RKO (cell line): ENCODE results near the gene BBS7.

Experiments used
- DNase-seq: peaks from one replicate; pipeline ENCODE4 v3.0.0-alpha.2; 2016; ENCODE audit warnings: low spot score

Gene BBS7, protein sequence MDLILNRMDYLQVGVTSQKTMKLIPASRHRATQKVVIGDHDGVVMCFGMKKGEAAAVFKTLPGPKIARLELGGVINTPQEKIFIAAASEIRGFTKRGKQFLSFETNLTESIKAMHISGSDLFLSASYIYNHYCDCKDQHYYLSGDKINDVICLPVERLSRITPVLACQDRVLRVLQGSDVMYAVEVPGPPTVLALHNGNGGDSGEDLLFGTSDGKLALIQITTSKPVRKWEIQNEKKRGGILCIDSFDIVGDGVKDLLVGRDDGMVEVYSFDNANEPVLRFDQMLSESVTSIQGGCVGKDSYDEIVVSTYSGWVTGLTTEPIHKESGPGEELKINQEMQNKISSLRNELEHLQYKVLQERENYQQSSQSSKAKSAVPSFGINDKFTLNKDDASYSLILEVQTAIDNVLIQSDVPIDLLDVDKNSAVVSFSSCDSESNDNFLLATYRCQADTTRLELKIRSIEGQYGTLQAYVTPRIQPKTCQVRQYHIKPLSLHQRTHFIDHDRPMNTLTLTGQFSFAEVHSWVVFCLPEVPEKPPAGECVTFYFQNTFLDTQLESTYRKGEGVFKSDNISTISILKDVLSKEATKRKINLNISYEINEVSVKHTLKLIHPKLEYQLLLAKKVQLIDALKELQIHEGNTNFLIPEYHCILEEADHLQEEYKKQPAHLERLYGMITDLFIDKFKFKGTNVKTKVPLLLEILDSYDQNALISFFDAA

DNA sequence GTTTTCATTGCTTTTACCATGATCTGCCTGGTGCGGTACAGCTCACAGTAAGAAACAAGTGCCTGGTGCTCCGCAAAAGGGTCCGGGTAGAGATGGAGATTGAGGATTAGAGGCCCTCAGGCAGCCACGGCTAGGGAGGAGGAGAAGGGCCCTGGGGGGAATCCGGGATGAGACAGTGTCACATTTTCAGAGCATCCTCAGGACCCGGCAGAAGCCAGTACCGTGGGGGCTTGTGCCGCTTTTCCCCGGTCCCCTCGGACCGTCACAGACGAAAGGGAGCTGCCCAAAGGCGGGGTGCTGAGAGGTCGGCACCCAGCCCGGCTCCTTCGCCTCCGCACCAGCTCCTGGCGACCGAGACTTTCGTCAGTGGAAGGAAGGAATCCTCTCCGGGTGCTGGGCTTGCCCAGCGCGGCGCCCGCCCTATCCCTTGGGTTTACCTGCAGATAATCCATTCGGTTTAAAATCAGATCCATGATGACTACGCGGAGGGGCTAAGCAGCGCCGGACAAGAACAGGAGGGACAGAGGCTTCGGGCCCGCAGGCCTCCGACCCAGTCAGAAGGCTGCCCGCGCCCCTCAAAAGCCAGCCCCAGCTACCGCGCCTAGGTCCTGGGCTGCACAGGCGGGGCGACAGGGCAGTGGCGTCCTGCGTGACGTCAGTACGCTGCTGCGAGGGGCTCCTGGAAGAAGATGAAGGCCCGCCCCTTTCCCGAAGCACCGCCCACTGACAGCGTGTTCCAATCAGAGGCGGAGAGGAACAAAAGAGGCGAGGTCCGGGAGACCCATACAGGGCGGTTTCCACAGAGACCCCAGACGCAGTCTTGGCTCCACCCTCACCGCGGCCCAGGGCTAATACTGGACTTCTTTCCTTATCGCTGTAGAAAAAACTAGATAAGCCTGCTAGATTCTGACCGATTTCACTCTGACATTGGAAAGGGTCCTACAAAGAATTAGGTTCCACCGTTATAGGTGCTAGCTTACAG lies at the start of gene BBS7:
BBS7 (minus strand) TSS at position 634 of the 982 bp plus-strand sequence; CDS start at position 473, 161 bp downstream.
- DNase-seq, result peak; percentile 95

DNA sequence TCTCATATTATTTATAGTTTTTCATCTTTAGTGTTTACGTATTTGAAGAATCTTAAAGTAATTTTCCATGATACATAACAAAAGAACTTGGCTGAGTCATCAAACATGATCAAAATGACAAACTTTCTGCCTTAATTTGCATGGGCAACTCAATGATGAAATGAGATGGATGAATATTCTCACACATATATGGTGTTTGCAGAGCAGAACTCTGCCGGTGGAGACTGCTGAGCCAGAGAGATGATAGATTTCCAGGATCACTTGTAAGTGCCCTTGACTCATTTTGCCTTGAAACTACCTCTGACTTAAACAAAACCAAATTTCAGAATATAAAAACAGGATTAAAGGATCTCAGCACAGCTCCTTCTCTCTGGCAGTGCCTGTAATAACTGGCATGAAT lies 43.4 kb upstream of the BBS7 start:
- DNase-seq, result no peak

DNA sequence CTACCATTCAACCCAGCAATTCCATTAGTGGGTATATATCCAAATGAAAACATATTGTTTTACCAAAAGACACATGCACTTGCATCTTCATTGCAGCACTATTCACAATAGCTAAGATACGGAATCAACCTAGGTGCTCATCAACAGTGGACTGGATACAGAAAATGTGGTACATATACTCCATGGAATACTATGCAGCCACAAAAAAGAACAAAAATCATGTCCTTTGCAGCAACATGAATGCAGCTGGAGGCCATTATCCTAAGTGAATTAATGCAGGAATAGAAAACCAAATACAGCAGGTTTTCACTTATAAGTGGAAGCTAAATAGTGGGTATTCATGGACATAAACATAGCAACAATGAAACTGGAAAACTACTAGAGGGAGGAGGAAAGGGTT lies 38.1 kb upstream of the BBS7 start:
- no peak for DNase-seq

DNA sequence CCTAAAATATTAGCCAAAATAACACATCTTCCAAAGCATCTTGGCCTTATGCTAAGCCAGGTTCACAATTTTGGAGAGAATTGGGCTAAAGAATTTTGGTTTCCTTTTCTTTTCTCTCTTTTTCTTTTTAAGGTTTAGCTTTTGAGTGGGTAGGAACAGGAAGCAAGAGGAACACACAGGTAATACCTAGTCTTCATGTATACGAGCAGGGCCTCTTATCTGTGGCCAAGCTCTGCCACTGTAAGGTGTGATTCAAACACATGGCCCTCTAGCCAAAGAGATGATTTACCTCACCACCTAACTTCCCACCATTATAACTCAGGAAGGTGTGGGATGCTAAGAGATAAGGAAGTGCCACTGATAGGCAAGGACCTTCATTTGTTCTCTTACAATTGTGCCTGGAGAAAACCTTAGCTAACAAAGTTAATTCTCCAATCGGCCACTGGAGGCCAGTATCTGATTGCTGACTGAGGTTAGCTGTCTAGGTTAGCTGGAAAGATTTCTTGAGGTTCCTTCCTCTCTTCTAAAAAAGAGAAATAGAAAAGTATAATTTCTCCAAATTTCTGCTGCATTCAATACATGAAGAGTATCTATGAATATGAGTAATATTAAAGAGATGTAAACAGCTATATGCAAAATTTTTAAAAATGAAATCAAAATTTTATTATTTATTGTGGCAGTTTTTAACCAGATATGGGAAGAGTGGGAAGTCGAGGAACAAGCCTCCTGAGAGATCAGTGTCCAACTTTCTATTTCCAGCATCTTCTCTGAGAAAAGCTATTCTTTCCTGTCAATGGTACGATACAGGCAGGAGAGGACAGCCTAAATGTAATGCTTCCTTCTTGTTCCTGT lies 30.1 kb upstream of the BBS7 start:
- peak; percentile 68 for DNase-seq

DNA sequence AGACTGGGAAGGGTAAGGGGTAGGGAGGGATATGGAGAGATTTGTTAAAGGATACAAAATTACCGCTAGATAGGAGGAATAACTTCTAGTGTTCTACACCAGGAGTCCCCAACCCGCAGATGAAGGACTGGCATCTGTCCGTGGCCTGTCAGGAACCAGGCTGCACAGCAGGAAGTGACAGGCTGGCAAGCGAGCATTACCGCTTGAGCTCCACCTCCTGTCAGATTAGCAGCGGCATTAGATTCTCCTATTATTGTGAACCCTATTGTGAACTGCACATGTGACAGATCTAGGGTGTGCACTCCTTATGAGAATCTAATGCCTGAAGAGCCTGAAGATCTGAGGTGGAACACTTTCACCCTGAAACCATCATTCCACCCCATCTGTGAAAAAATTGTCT lies 27.9 kb upstream of the BBS7 start:
- DNase-seq, result no peak

DNA sequence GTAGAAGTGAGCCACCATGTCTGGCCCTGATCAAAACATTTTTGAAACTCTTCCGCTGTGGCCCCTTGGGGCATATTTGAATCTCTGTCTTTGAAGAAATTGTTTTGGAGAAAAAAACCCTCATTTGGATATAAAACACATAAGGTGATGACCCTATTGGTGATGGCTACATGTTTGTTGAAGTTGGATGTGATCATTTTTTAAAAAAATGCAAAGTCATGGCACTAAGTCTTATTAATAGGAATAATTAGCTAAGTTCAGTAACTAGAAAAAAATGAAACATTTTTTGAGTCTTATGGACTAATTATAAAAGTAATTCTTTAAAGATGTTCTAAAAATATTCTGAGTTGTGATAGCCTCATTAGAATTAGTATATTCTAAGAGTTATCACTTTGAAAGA lies 17.9 kb upstream of the BBS7 start:
- no peak for DNase-seq

DNA sequence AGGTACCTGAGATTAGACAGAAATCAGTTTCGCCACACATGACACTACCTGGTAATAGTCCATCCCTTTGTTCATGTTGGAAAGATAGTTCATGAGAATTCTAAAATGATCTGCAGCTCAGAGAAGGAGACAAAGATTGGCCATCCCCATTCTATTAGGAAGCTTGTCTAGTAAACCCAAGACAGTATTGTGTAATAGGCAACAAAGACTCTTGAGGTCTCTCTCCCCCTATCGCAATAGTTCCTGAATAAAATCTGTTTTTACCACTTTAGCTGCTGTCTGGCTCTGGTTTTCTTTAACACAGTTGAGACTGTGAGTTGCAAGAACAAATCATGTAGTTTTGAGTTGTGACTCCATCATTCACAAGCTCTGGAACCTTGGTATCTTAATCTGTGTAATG lies 14.8 kb upstream of the BBS7 start:
- no peak for DNase-seq

DNA sequence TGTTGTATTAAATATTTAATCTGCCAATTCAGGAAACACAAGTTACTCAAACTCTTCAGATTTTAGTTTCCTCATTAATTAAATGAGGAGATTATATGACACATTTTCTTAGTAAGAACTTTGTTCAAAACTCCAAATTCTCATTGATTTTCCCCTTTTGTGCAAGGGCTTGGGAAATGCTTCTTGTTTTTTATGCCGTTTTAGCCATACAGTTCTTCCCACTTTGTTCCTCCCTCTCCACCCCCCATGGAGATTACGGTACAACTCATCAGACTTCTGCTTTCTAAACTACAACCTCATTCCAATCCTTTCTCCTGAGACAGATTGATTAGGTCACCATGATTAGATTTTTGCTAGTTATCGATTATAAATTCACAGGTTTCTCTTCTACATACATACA lies 10.9 kb upstream of the BBS7 start:
- DNase-seq, result no peak

DNA sequence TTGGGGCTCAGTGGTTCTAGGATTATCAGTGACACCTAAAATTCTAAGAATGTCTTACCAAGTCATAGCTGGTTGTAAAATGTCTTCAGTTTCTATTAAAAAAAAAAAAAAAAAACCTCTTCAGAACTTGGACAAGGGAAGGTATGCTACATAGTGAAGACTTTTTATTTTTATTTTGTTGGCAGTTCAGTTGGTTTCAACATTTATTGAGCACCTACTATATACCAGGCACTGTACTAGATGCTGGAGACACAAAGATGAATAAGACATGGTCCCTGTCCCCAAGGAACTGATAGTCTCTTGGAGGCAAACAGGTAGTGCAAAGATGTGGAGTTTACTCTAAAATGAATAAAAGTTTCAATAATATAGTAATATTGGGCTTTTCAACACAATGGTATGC lies 8.9 kb upstream of the BBS7 start:
- DNase-seq, result no peak

DNA sequence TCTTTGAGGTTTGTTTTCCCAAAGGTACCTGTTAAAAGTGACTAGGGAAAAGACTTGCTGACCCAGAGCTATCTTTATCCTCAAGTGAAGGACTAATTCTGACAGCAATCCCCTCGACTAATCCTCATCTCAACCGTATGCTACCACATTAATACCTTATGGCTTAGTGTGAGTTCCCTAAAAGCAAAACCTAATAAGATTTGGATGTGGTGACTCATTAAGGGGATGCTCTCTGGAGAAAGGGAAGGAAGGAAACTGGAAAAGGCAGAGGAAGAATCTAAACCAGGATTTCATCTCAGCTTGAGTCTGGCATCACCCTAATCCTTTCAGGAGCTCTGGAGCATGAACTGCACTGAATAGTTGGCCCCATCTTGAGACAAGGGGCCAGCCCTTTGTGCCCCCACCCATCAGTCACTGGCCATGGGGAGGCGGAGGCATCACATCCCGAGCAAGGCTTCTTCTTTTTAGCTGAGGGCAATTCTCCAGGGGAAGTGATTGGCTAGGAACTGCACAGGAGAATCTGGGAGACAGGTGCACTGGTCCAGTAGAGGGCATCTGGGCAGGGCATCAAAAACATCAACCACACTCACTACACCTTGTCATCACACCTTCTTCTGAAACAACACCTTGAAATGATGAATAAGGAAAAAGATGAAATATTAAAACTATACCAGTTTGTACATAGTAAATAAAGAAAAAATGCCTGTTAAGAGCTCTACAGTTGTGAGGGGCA lies 6.9 kb upstream of the BBS7 start:
- no peak for DNase-seq

DNA sequence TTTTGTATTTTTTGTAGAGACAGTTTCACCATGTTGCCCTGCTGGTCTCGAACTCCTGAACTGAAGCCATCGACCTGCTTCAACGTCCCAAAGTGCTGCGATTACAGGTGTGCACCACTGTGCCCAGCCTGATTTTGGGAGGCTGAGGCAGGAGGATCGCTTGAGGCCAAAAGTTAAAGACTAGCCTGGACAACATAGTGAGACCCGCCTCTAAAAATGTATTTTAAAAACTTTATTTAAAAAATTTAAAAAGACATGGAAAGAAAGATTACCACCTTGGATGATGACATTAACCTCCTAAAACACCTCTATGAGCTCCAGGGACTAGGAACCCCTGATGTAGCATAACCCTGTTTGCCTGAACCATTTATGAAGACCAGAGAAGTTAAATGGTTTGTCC lies 5.8 kb upstream of the BBS7 start:
- no peak for DNase-seq

DNA sequence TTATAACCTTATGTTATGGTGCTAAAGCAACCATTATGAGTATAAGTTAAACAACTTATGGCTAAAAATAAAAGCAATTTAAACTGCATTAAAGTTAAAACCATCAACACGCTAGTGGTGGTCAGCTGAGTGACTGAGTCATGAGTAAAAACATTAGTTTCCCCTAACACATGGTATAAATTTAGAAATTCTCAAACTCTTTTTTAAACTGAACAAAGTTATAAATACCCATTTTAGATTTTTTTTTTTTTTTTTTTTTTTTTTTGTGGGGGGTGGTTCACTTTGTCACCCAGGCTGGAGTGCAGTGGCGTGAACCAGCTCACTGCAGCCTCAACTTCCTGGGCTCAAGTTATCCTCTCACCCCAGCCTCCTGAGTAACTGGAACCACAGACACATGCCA lies 5.4 kb upstream of the BBS7 start:
- no peak for DNase-seq

DNA sequence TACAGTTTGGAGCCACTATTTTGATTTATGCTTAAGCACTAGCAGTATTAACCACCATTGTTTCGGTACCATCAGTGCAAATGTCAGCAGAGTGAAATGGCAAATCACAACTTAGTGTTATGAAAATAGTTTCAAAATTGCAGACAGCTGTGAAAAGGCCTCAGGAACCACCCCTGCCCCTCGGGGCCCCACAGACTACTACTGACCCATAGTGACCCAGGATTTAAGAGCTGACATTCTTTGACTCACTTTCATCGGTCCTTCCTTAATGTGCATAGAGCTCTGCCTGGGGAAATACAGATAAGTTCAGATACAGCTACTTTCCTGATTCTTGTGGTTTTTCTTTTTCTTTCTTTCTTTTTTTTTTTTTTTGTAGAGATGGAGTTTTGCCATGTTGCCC lies 3.3 kb upstream of the BBS7 start:
- no peak for DNase-seq

DNA sequence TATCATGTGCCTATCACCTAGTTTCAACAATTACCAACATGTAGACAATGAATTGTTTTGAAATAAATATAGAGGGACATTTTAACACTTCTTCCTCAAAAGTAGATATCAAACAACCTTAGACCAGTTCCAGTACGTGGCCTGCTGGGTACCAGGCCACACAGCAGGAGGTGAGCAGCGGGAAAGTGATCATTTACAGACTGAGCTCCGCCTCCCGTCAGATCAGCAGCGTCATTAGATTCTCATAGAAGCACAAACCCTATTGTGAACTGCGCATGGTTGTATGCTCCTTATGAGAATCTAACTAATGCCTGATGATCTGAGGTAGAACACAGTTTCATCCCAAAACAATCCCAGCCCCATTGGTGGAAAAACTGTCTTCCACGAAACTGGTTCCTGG lies 6.5 kb downstream of the BBS7 start:
- no peak for DNase-seq

DNA sequence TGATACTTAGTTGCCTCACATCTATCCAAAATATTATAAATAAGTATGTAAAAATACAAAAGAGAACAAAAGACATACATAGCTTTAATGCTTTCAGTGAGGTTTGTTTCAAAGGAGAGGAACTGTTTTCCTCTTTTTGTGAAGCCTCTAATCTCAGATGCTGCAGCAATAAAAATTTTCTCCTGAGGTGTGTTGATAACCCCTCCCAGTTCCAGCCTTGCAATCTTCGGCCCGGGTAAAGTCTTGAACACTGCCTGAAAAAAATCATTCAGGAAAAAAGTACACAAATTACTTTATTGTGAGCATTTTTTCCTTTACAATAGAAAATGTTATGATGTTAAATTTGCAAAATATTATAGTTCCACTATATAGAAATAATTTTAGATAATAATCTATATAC lies 8.8 kb downstream of the BBS7 start:
- DNase-seq, result no peak

DNA sequence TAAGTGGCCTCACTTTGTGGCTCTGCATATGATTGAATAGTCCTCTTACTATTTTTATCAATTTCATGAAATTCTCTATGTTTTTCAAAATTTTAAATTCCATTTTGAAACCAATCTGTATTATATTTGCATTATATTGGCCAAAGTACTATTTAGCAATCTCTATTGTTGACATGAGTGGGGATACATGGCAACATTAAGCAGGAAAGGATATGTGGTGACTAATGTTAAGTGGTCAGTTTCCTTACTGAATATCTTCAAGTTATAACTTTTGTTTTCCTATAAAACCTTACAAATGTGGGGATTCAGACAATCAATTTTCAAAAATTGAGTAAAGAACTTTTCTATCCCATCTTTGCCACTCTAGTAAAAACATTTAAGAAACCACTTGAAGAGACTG lies 10.2 kb downstream of the BBS7 start:
- DNase-seq, result no peak

DNA sequence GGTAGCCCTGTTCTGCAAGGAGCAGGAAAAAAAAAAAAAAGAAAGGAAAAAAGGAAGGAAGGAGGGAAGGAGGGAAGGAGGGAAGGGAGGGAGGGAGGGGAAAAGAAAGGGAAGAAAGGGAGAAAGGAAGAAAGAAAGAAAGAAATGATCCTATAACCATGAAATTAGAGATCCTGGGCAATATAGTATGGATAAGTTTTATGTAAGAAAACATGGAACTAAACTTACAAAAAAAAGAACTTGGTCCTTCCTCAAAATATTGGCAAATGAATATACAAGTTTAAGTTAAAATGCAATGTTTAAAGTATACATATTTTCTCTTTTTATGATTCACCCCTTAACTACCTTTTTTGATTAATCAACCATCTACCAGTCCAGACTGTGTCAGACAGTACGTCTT lies 18.9 kb downstream of the BBS7 start:
- DNase-seq, result no peak

DNA sequence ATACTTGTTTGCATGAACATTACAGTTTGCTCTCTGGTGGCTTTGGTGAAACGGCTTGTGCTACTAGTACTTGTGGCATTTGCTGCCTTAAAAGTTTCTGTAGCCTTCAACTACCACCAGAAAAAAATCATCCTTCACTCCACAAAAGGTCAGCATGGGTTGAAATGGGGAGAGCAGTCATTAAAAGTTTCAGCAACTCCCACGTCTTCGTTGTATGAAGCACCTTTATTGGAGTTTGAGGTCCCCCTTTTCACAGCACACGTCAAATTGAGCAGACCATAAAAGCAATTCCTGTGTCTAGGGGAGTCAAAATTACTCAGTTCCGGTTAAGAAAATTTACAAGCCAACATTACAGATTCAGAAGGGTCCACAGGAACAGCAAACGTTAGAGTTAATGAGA lies 23.6 kb downstream of the BBS7 start:
- DNase-seq, result no peak

DNA sequence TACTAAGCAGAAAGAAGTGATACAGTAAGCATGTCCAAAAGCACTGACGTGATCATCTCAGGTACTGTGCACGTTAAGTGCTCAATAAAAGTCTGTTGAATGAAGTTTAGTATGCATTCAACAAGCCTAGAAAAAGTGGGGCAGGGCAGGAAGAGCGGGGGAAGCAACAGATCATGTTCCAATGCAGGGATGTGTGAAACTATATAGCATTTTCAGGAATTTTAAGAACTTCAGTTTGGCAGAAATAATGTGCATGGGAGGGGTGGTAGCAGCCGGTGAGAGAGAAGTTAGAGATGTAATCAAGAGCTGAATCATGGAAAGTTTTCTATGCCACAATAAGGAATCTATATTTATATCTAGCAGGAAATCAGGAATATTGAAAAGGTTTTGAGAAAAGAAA lies 27.4 kb downstream of the BBS7 start:
- DNase-seq, result no peak

DNA sequence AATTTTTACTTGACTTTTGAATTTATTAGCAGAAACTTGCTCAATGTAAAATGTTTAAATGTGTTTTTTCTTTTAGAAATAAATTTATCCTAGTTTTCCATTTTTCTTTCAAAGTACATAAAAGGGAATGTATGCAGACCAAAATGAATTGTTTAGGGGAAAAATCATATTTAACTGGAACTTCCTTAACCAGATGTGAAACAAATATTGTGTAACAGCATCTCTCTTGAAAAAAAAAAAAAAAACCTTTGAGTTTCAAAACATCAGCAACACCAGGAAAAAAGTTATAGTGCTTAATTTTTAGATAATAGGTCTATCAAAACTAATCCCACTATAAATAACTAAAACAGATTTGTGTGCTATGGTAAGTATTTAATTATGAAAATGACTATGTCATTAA lies 32.1 kb downstream of the BBS7 start:
- DNase-seq, result no peak

DNA sequence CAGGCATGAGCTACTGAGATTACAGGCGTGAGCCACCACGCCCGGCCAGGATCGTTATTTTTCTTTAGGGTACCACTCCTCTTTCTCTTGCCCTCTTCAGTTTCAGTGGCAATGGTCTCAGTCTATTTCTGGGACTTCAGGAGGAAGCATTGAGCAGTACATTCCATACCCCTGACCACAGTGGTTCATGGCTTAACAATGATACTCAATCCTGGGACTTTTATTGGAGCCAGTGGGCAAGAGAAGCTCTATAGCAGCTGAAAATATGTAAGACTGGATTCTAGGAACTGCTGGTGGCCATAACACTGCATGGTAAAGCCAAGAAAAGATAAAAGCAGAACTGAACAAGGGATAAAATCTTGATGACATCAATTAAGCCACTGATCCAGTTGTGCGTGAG lies 40.8 kb downstream of the BBS7 start:
- DNase-seq, result no peak
